PFSK-1 (cell line): ENCODE data around the gene MAP2.
A peak's percentile ranks its signal among the peaks of the same experiment; 100 is the strongest.

Experiments
- FOXP2 ChIP-seq: optimal IDR thresholded peaks from 2 replicates; pipeline ENCODE3; 2011; ENCODE audit warnings: borderline replicate concordance, control low read depth, inconsistent platforms; ENCODE audit not compliant: insufficient read depth; ENCODE audit errors: extremely low read length, extremely low read depth
- POLR2AphosphoS5 ChIP-seq: IDR thresholded peaks from 2 replicates; pipeline ENCODE4 v1.6.1; 2012; ENCODE audit warnings: low read depth, mild to moderate bottlenecking, control low read depth, low read length, moderate library complexity
- SIN3A ChIP-seq: IDR thresholded peaks from 2 replicates; pipeline ENCODE4 v1.6.1; 2012; ENCODE audit warnings: mild to moderate bottlenecking, low read length, moderate library complexity, borderline replicate concordance; ENCODE audit not compliant: insufficient read depth
- TAF1 ChIP-seq: IDR thresholded peaks from 2 replicates; pipeline ENCODE4 v1.6.1; 2012; ENCODE audit warnings: low read length, control low read depth, borderline replicate concordance; ENCODE audit not compliant: insufficient read depth
- TF ChIP-seq, protein P1 (sequence below), 2 experiments: IDR thresholded peaks; 2 replicates each; pipeline versions ENCODE4 v1.6.1 to v1.8.0; 2011 to 2012; ENCODE audit warnings: low read depth in 2 of 2, low read length in 2 of 2, control low read depth in 1 of 2, inconsistent platforms in 1 of 2, mild to moderate bottlenecking in 1 of 2, moderate library complexity in 1 of 2; ENCODE audit not compliant: insufficient read depth in 1 of 2

MAP2 gene

DNA sequence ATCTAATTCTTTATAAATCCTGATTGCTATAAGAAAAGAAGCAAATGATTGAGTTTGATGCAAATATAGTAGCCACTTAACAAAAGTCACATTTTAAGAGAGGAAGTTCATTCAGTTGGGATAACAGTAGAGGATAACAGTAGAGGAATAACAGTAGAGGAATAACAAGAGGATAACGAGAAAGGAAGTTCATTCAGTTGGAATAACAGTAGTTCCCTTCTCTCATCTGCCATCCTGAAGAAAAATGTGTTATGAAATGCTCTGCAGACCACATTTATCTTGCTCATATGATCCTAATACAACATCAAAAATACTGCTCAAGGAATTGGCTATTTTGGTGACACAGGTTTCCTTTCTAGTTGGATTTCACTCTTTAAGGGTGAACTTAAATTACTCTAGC is 242.4 kb downstream of the MAP2 start:
- TF ChIP-seq TAF1, result no peak
- TF ChIP-seq, protein P1, sequence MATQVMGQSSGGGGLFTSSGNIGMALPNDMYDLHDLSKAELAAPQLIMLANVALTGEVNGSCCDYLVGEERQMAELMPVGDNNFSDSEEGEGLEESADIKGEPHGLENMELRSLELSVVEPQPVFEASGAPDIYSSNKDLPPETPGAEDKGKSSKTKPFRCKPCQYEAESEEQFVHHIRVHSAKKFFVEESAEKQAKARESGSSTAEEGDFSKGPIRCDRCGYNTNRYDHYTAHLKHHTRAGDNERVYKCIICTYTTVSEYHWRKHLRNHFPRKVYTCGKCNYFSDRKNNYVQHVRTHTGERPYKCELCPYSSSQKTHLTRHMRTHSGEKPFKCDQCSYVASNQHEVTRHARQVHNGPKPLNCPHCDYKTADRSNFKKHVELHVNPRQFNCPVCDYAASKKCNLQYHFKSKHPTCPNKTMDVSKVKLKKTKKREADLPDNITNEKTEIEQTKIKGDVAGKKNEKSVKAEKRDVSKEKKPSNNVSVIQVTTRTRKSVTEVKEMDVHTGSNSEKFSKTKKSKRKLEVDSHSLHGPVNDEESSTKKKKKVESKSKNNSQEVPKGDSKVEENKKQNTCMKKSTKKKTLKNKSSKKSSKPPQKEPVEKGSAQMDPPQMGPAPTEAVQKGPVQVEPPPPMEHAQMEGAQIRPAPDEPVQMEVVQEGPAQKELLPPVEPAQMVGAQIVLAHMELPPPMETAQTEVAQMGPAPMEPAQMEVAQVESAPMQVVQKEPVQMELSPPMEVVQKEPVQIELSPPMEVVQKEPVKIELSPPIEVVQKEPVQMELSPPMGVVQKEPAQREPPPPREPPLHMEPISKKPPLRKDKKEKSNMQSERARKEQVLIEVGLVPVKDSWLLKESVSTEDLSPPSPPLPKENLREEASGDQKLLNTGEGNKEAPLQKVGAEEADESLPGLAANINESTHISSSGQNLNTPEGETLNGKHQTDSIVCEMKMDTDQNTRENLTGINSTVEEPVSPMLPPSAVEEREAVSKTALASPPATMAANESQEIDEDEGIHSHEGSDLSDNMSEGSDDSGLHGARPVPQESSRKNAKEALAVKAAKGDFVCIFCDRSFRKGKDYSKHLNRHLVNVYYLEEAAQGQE (IDR thresholded peaks at IDR 0.05; ENCODE audit: insufficient read depth in 1 of 2, low read depth in 2 of 2, low read length in 2 of 2), result no peak
- no peak for TF ChIP-seq POLR2AphosphoS5

DNA sequence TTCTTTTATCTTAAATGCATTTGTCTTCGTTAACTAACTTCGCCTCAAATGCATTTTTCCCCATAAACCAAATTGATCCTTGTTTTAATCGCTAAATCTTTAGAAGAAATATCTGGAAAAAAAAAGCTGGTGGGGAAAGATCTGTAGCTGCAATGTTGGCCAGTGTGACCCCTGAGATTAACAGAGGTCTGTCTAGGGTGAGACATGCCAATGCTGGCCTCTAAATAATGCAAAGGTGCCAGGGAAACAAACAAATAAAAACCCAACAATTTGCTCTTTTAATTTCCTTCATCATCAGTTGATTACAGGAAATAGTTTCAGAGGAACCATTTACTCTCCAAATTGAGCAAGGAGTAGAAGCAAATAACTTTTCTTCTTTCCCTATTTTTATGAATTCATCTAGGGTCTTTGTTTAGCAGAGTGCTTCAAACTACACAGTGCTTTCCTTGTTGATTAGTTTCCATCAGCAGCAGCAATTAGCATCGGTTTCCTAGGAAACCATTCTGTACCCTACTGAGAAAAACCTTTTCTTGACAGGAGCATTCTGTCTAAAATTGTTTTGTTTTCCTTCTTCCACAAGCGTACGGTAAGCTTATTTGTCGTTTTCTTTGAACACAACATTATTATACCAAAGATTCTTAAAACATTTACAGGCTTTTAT is 247.3 kb downstream of the MAP2 start:
- no peak for TF ChIP-seq SIN3A
- no peak for TF ChIP-seq FOXP2
- no peak for TF ChIP-seq TAF1
- TF ChIP-seq, protein P1 (IDR thresholded peaks at IDR 0.05; ENCODE audit: insufficient read depth in 1 of 2, low read depth in 2 of 2, low read length in 2 of 2), result no peak
- no peak for TF ChIP-seq POLR2AphosphoS5

DNA sequence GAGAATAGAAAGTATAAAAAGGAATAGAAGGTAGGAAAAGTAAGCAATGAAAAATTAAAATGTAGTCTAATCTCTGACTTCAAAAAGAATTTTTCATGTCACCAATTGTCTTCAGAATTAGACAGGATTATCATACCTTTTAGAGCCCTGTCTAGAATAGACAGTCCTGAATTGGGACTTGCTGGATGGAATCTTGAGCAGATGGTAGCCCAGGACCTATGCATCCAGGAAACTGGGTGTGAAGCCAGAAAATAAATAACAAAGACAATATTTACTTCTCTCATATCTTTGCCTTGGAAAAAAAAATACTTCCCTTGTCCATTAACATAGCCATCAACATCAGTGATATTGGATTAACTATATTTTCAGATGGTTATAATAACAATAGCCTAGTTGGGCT is 250.0 kb downstream of the MAP2 start:
- no peak for TF ChIP-seq POLR2AphosphoS5
- TF ChIP-seq, protein P1 (IDR thresholded peaks at IDR 0.05; ENCODE audit: insufficient read depth in 1 of 2, low read depth in 2 of 2, low read length in 2 of 2), result no peak
- TF ChIP-seq FOXP2, result no peak
- no peak for TF ChIP-seq SIN3A
- no peak for TF ChIP-seq TAF1

DNA sequence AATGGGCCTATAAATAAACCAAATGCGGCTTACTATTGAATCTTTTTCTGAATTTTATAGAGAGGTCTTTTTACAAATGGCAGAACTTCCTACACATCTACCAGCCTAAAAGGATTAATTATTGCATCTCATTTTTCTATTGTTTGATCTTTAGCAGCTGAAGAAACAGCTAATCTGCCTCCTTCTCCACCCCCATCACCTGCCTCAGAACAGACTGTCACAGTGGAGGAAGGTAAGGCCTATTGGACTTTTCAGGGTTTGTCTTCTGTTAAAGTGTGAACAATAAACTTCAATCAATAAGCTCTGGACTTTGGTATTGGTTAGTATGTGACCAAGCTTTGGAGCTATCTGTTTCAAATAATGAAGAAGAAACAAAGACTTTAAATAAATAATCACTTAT is 256.7 kb downstream of the MAP2 start:
- TF ChIP-seq SIN3A (no peak), TAF1 (no peak)
- TF ChIP-seq, protein P1 (IDR thresholded peaks at IDR 0.05; ENCODE audit: insufficient read depth in 1 of 2, low read depth in 2 of 2, low read length in 2 of 2), result no peak

DNA sequence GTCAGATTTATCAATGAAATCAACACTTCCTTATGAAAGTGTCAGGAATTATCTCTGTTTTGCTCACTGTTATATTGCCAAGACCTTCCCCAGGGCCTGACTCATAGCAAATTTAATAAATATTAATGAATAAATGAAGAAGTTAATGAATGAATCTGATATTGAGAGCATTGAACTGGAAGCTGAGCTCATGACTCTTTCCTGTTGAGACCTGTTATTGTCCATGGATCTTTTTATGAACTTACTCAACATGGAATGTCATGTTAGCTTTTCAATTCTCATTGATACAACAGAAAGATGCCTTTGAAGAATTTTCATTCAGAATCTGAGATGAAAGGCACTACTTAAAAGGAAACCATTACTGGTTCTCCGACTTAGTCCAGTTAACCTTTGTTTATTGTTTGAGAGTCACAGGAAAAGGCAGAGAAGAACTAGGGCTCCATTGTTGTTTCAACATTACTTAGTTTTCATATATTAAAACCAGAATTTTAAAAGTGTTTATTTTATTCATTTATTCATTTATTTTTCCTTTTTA is 257.4 kb downstream of the MAP2 start:
- TF ChIP-seq TAF1 (no peak), POLR2AphosphoS5 (peak; percentile 31; the same call in 1 of the 2 replicates)
